Measurements from ENCODE around the gene FNDC3B. TPM values are rescaled to one million over a fixed set of nuclear protein-coding genes. Genes with fewer than 3 reads are reported as not detected.

FNDC3B gene
- total and polyA plus RNA-seq, 9 donors = 22.1 to 198 (median 108) TPM

- no peaks in the 10 kb centered on the region for H3K36me3 ChIP-seq
- 88 to 91% (median 88%) methylated on average over 5 of the region's 5 CpGs for WGBS, 3 donors
- TF ChIP-seq EP300 (IDR thresholded peaks at IDR 0.05) = no peak
- TF ChIP-seq, protein P1, sequence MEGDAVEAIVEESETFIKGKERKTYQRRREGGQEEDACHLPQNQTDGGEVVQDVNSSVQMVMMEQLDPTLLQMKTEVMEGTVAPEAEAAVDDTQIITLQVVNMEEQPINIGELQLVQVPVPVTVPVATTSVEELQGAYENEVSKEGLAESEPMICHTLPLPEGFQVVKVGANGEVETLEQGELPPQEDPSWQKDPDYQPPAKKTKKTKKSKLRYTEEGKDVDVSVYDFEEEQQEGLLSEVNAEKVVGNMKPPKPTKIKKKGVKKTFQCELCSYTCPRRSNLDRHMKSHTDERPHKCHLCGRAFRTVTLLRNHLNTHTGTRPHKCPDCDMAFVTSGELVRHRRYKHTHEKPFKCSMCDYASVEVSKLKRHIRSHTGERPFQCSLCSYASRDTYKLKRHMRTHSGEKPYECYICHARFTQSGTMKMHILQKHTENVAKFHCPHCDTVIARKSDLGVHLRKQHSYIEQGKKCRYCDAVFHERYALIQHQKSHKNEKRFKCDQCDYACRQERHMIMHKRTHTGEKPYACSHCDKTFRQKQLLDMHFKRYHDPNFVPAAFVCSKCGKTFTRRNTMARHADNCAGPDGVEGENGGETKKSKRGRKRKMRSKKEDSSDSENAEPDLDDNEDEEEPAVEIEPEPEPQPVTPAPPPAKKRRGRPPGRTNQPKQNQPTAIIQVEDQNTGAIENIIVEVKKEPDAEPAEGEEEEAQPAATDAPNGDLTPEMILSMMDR (IDR thresholded peaks at IDR 0.05) = no peak
- no peak for TF ChIP-seq POLR2A (IDR thresholded peaks at IDR 0.05)
- H3K4me3 ChIP-seq = no peak overlapping the region
- H3K9me3 ChIP-seq = no peaks in the 10 kb centered on the region
- intact Hi-C loops (cut with DNase I) = no loop called here
- no peak overlapping the region for H3K27ac ChIP-seq
- no peaks in the 10 kb centered on the region for H3K27me3 ChIP-seq
- no peak for DNase-seq
- peaks cover 5% of the 10 kb centered on the region for H3K4me1 ChIP-seq (ENCODE audit: insufficient read depth)
Observed at GRCh38 chr3:172084871-172085556, 45.6 kb downstream of the FNDC3B start.

GRCh38 chr3:172085557-172085895, 46.1 kb downstream of the FNDC3B start:
- DNase-seq = no peak
- H3K27ac ChIP-seq = no peak overlapping the region
- no peaks in the 10 kb centered on the region for H3K27me3 ChIP-seq
- TF ChIP-seq, protein P1 (IDR thresholded peaks at IDR 0.05) = no peak
- no peak for TF ChIP-seq POLR2A (IDR thresholded peaks at IDR 0.05)
- no peak for TF ChIP-seq EP300 (IDR thresholded peaks at IDR 0.05)
- H3K4me1 ChIP-seq (ENCODE audit: insufficient read depth) = peaks cover 9% of the 10 kb centered on the region
- intact Hi-C loops (cut with DNase I) = no loop called here
- H3K36me3 ChIP-seq = no peaks in the 10 kb centered on the region
- no peaks in the 10 kb centered on the region for H3K9me3 ChIP-seq
- H3K4me3 ChIP-seq = no peak overlapping the region
- 87 to 91% (median 90%) methylated on average over 2 of the region's 2 CpGs for WGBS, 3 donors

DNA sequence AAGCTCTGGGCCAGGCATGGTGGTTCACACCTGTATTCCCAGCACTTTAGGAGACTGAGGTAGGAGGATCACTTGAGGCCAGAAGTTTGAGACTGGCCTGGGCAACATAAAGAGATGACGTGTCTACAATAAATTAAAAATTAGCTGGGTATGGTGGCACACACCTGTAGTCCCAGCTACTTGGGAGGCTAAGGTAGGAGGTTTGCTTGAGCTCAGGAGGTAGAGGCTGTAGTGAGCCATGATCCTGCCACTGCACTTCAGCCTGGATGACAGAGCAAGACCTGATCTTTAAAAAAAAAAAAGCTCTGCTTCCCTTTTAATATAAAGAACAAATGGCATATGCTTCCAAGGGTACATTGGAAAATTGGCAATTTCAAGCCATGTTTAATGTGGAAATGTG, 46.7 kb downstream of the FNDC3B start:
- TF ChIP-seq EP300 (IDR thresholded peaks at IDR 0.05) = no peak
- TF ChIP-seq, protein P1 (IDR thresholded peaks at IDR 0.05) = no peak
- no peak for TF ChIP-seq POLR2A (IDR thresholded peaks at IDR 0.05)
- intact Hi-C loops (cut with DNase I) = no loop called here
- peaks cover 9% of the 10 kb centered on the region for H3K4me1 ChIP-seq (ENCODE audit: insufficient read depth)
- no peaks in the 10 kb centered on the region for H3K36me3 ChIP-seq
- no peaks in the 10 kb centered on the region for H3K27me3 ChIP-seq
- H3K27ac ChIP-seq = no peak overlapping the region
- no peak overlapping the region for H3K4me3 ChIP-seq
- DNase-seq = no peak
- H3K9me3 ChIP-seq = no peaks in the 10 kb centered on the region
- 92 to 97% (median 97%) methylated on average over 1 of the region's 1 CpG for WGBS, 3 donors

DNA sequence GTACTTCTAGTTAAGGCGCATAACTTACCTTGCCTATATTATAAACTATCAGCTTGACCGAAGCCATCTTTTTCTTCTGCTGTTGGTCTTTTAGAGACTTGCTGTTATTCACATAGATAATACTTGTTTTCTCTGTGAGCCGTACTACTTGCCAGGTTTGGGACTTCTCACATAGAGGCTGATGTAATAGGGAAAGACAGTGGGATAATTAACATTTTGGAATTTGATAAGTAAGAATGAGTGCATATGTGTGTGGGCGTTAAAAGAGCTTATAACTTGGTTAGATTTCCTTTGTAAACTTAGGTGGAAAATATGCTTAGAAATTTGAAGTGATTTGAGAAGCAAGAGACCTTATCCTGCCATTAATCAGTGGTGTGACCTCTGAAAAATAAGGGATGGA, 47.8 kb downstream of the FNDC3B start:
- Histone ChIP-seq H3K27me3 (no peaks in the 10 kb centered on the region), H3K36me3 (no peaks in the 10 kb centered on the region), H3K27ac (no peak overlapping the region), H3K4me1 (ENCODE audit: insufficient read depth) (peaks cover 9% of the 10 kb centered on the region), H3K4me3 (no peak overlapping the region), H3K9me3 (no peaks in the 10 kb centered on the region)
- no peak for DNase-seq
- intact Hi-C loops (cut with DNase I) = no loop called here
- TF ChIP-seq, protein P1 (IDR thresholded peaks at IDR 0.05) = no peak
- TF ChIP-seq POLR2A (IDR thresholded peaks at IDR 0.05) (no peak), EP300 (IDR thresholded peaks at IDR 0.05) (no peak)
- WGBS, 3 donors = 43 to 47% (median 43%) methylated on average over 4 of the region's 4 CpGs
